GM12872 (cell line): ENCODE data around the gene LGALS1.

Source experiments
- TF ChIP-seq, protein P1 (sequence below): IDR thresholded peaks from 3 replicates; pipeline ENCODE4 v1.5.1; 2011; ENCODE audit warnings: low read depth, mild to moderate bottlenecking, low read length, moderate library complexity; ENCODE audit not compliant: insufficient read depth

LGALS1 gene

DNA sequence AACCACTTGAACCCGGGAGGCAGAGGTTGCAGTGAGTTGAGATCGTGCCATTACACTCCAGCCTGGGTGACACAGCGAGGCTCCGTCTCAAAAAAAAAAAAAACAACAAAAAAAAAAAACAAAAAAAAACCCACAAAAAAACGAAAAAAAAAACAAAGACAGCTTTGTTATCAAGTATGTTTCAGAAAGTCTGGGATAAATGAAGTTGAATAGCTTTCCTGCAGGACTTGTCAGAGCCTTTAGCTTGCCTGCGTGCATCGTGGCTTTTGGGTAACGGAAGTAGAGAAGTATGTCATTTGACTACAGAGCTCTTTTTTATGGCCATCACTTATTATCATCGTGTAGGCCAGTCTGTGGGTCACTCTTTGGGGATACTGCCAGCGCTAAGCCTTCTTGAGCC is 36.1 kb downstream of the LGALS1 start:
- TF ChIP-seq, protein P1, sequence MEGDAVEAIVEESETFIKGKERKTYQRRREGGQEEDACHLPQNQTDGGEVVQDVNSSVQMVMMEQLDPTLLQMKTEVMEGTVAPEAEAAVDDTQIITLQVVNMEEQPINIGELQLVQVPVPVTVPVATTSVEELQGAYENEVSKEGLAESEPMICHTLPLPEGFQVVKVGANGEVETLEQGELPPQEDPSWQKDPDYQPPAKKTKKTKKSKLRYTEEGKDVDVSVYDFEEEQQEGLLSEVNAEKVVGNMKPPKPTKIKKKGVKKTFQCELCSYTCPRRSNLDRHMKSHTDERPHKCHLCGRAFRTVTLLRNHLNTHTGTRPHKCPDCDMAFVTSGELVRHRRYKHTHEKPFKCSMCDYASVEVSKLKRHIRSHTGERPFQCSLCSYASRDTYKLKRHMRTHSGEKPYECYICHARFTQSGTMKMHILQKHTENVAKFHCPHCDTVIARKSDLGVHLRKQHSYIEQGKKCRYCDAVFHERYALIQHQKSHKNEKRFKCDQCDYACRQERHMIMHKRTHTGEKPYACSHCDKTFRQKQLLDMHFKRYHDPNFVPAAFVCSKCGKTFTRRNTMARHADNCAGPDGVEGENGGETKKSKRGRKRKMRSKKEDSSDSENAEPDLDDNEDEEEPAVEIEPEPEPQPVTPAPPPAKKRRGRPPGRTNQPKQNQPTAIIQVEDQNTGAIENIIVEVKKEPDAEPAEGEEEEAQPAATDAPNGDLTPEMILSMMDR: no peak

DNA sequence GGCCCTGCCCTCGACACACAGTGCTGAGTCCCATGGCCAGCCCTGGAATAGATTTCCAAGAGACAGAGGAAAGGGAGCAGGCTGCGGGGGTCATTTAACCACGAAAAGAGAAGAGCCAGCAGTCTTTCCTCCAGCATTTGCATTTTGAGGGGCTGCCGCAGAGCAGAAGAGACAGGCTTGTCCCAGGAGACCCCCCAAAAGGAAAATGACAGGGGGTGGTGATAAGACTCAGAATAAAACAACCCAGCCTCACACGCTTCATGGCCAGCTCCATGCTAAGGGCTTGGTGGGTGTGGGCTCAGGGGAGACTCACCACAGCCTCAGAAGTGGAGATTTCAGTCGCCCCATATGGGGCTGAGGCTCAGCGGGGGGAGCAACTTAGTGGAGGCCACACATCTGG is 38.3 kb downstream of the LGALS1 start:
- TF ChIP-seq, protein P1: no peak

DNA sequence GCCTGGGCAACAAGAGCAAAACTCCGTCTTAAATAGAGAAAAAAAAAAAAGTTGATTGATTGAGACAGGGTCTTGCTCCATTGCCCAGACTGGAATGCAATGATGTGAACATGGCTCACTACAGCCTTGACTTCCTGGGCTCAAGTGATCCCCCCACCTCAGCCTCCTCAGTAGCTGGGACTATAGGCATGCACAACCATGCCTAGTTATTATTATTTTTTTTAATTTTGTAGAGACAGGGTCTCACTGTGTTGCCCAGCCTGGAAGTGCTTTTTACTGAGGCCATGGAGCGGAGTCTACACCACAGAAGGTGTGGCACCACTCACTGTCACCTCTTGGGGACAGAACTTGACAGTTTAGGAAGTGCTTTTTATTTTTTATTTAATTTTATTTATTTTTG is 39.2 kb downstream of the LGALS1 start:
- TF ChIP-seq, protein P1: no peak

DNA sequence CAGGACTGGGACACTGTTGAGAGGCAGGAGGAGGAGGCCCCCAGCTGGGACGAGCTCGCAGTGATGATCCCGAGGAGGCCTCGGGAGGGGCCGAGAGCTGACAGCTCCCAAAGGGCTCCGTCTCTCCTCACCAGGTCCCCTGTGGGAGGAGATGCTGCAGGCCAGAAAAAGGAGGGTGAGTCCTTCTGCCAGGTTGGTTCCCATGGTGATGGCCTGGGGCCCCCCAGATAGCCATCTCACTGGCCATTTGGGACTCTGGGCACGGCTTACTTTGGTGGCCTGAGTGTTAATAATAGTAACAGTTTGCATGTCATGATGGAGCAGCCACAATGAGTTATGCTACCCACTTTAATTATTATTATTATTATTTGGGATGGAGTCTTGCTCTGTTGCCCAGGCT is 40.3 kb downstream of the LGALS1 start:
- TF ChIP-seq, protein P1: no peak

DNA sequence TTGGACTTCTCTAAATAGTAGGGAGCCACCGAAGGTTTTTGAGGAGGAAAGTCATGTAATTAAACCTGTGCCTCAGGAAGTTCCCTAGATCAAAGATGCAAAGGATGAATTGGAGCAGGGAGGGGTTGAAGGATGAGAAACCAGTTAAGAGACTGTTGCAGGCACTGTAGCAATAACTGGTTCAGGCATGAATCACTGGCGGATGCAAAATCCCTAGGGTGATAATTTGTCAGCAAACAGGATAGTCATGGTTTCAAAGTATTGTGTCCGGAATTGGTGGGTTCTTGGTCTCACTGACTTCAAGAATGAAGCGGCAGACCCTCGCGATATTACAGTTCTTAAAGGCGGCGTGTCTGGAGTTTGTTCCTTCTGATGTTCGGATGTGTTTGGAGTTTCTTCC is 41.3 kb downstream of the LGALS1 start:
- TF ChIP-seq, protein P1: no peak

DNA sequence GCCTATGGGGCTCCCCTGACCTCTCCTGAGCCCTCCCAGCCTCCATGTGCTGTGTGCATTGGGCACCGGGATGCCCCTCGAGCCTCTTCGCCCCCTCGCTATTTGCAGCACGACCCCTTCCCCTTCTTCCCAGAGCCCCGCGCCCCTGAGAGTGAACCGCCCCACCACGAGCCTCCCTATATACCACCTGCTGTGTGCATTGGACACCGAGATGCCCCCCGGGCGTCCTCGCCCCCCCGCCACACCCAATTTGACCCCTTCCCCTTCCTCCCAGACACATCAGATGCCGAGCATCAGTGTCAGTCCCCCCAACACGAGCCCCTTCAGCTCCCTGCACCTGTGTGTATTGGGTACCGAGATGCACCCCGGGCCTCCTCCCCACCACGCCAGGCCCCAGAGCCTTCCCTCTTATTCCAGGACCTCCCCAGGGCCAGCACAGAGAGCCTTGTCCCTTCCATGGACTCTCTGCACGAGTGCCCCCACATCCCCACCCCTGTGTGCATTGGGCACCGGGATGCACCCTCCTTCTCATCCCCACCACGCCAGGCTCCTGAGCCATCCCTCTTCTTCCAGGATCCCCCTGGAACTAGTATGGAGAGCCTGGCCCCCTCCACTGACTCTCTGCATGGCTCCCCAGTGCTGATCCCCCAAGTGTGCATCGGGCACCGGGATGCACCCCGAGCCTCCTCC is 50.3 kb downstream of the LGALS1 start:
- TF ChIP-seq, protein P1: no peak

DNA sequence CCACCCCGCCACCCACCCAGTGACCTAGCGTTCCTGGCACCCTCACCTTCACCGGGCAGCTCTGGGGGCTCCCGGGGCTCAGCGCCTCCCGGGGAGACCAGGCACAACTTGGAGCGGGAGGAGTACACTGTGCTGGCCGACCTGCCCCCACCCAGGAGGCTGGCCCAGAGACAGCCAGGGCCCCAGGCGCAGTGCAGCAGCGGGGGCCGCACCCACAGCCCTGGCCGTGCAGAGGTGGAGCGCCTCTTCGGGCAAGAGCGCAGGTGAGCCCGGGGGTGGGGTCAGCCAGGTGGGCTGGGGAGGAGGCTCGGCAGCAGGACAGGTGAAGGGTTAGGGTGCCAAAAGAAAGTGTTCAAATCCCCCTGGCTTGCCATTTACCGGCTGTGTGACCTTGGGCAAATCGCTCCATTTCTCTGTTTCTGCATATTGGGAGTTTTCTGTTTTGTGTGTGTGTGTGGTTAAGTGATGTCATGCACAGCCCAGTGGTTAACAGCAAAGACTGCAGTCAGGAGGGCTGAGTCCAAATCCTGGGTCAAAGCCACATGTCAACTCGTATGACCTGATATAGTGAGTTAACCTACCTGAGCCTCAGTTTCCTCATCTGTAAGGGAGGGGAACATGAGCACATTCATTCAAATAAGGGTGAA is 50.9 kb downstream of the LGALS1 start:
- TF ChIP-seq, protein P1: 0 out of 3 replicates have a peak, but pooled peaks have one; percentile 6
